HepG2 (cell line): ENCODE measurements around the gene ZFAND2B. TPM values are rescaled to one million over a fixed set of nuclear protein-coding genes. Genes with fewer than 3 reads are reported as not detected.
A peak's percentile ranks its signal among the peaks of the same experiment; 100 is the strongest.

ENCODE experiments used
- CHD2 ChIP-seq: IDR thresholded peaks from 2 replicates; pipeline ENCODE4 v1.6.1; 2011; ENCODE audit warnings: low read depth, low read length, improper control_type of control experiment
- DNMT3B ChIP-seq: conservative IDR thresholded peaks from 2 replicates; pipeline ENCODE4 v1.6.1; 2016; ENCODE audit warnings: missing biosample characterization, control low read depth
- HNRNPUL1 ChIP-seq: fragments of 200-400 bp; formaldehyde crosslinking; IDR thresholded peaks from 2 replicates; pipeline ENCODE4 v1.6.1; 2017; ENCODE audit warnings: low read depth, mild to moderate bottlenecking, low read length, moderate library complexity
- MAFK ChIP-seq, 2 experiments: IDR thresholded peaks in 1 of 2; conservative IDR thresholded peaks in 1 of 2; 2 replicates each; pipeline ENCODE4 v1.6.1; 2011; ENCODE audit warnings: improper control_type of control experiment in 2 of 2, low read length in 2 of 2
- PCBP1 ChIP-seq: fragments of 200-400 bp; formaldehyde crosslinking; IDR thresholded peaks from 2 replicates; pipeline ENCODE4 v1.6.1; 2017; ENCODE audit warnings: mild to moderate bottlenecking, low read depth, low read length, borderline replicate concordance
- RELA ChIP-seq: sonication (generic); formaldehyde crosslinking; IDR thresholded peaks from 2 replicates; pipeline ENCODE4 v1.4.0; 2020; ENCODE audit warnings: missing genetic modification reagents
- REXO4 ChIP-seq: sonication (generic); formaldehyde crosslinking; IDR thresholded peaks from 2 replicates; pipeline ENCODE4 v1.8.0; 2022; ENCODE audit warnings: missing genetic modification reagents, mild to moderate bottlenecking, borderline replicate concordance
- SMAD3 ChIP-seq: sonication (generic); formaldehyde crosslinking; IDR thresholded peaks from 2 replicates; pipeline ENCODE4 v1.4.0; 2020; ENCODE audit warnings: missing genetic modification reagents
- SNAI1 ChIP-seq: sonication (generic); formaldehyde crosslinking; IDR thresholded peaks from 2 replicates; pipeline ENCODE4 v1.5.0; 2020; ENCODE audit warnings: mild to moderate bottlenecking, missing genetic modification reagents, borderline replicate concordance
- SSRP1 ChIP-seq: IDR thresholded peaks from 2 replicates; pipeline ENCODE4 v1.6.1; 2016; ENCODE audit warnings: control low read depth
- TCF12 ChIP-seq, 2 experiments: fragments of 450-650 bp in 1 of 2; sonication (generic) in 1 of 2; formaldehyde crosslinking in 1 of 2; IDR thresholded peaks; 2 replicates each; pipeline versions ENCODE4 v1.6.1 to v1.8.0; 2017 to 2022; ENCODE audit warnings: antibody characterized with exemption in 1 of 2, mild to moderate bottlenecking in 1 of 2, missing genetic modification reagents in 1 of 2, moderate library complexity in 1 of 2
- TCF7 ChIP-seq: sonication (generic); IDR thresholded peaks from 2 replicates; pipeline ENCODE4 v1.6.1; 2016; ENCODE audit warnings: antibody characterized with exemption, low read depth
- TCF7L2 ChIP-seq: IDR thresholded peaks from 2 replicates; pipeline ENCODE4 v1.6.1; 2011; ENCODE audit warnings: mild to moderate bottlenecking, low read depth, low read length, moderate library complexity
- TGIF2 ChIP-seq: IDR thresholded peaks from 2 replicates; pipeline ENCODE4 v1.6.1; 2016; ENCODE audit warnings: control low read depth, missing compliant biosample characterization
- THAP11 ChIP-seq: IDR thresholded peaks from 2 replicates; pipeline ENCODE4 v1.6.1; 2016; ENCODE audit warnings: missing biosample characterization, missing genetic modification reagents
- ZNF326 ChIP-seq: sonication (generic); formaldehyde crosslinking; IDR thresholded peaks from 2 replicates; pipeline ENCODE4 v1.4.0; 2020; ENCODE audit warnings: missing genetic modification reagents, borderline replicate concordance
- ZNF557 ChIP-seq: sonication (generic); formaldehyde crosslinking; IDR thresholded peaks from 2 replicates; pipeline ENCODE4 v1.4.0; 2020; ENCODE audit warnings: missing genetic modification reagents
- ZNF674 ChIP-seq: sonication (generic); formaldehyde crosslinking; IDR thresholded peaks from 2 replicates; pipeline ENCODE4 v1.5.0; 2020; ENCODE audit warnings: low read depth, mild to moderate bottlenecking, missing genetic modification reagents
- ZNF747 ChIP-seq: sonication (generic); formaldehyde crosslinking; IDR thresholded peaks from 2 replicates; pipeline ENCODE4 v1.8.1; 2023; ENCODE audit warnings: missing genetic modification reagents, mild to moderate bottlenecking, borderline replicate concordance
- ZNF788 ChIP-seq: sonication (generic); formaldehyde crosslinking; IDR thresholded peaks from 2 replicates; pipeline ENCODE4 v1.5.0; 2020; ENCODE audit warnings: mild to moderate bottlenecking, missing genetic modification reagents, borderline replicate concordance
- ZSCAN31 ChIP-seq: sonication (generic); formaldehyde crosslinking; IDR thresholded peaks from 2 replicates; pipeline ENCODE4 v1.5.0; 2020; ENCODE audit warnings: low read depth, mild to moderate bottlenecking, missing genetic modification reagents
- polyA plus RNA-seq, 8 experiments: library from polyadenylated mRNA; depleted of rRNA in 3 of 8; stranded (reverse) in 7 of 8; unstranded in 1 of 8; fragments of >200 nt; fragmentation: Illumina TruSeq in 4 of 8; extraction: Trizol in 4 of 8; gene quantifications; 2 replicates each; pipeline versions ENCODE4 v1.2.1 to v1.2.3, GENCODE V29; 2011 to 2016; ENCODE audit warnings: low read depth in 4 of 8, missing spikeins in 1 of 8, mixed read lengths in 1 of 8; ENCODE audit not compliant: insufficient read depth in 1 of 8
- total RNA-seq, 5 experiments: library from RNA; depleted of rRNA; stranded (reverse); fragments of >200 nt; fragmentation: Illumina TruSeq; extraction: Trizol; gene quantifications; 2 replicates each; pipeline ENCODE4 v1.2.3, GENCODE V29; 2016; ENCODE audit warnings: low read depth in 1 of 5
- TF ChIP-seq, protein P1 (sequence below): sonication (generic); formaldehyde crosslinking; IDR thresholded peaks from 2 replicates; pipeline ENCODE4 v1.8.0; 2022; ENCODE audit warnings: missing genetic modification reagents, mild to moderate bottlenecking, moderate library complexity, borderline replicate concordance
- TF ChIP-seq, protein P2 (sequence below): fragments of 450-650 bp; IDR thresholded peaks from 2 replicates; pipeline ENCODE4 v1.6.1; 2016
- TF ChIP-seq, protein P3 (sequence below): fragments of 450-650 bp; IDR thresholded peaks from 2 replicates; pipeline ENCODE4 v1.6.1; 2017; ENCODE audit warnings: mild to moderate bottlenecking

ZFAND2B gene
- total and polyA plus RNA-seq, 2 of the 13 experiments (the other 11 are each of a cell fraction or from before 2014, with no cell fraction given): 53.3 to 115 TPM

DNA sequence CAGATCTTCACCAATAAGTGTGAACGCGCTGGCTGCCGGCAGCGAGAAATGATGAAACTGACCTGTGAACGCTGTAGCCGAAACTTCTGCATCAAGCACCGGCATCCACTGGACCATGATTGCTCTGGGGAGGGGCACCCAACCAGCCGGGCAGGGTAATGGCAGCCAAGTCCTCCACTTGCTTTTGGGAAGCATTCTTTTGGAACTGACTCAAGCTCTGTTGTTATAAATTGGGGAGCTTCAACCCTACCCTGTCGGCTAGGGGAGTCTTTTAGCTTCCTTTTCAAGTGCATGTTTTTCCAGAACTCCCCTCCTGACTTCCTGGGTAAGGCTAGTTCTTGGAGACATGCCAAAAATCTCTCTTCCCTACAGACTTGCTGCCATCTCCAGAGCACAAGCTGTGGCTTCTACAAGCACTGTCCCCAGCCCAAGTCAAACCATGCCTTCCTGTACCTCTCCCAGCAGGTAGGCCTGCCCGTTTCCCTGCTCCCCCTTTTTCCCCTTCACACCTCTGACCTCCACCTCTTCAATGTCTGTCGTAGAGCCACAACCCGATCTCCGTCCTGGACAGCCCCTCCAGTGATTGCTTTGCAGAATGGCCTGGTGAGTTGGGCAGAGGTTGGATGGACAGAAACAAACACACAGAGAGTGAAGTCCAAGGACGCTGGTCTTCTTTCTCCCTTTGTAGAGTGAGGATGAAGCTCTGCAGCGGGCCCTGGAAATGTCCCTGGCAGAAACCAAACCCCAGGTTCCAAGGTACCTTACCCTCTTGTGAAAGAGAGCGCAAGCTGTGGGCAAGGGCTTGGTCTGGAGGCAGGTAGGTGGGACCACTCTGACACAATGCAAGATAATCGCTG, 1.5 kb downstream of the ZFAND2B start (continued):
- TF ChIP-seq PCBP1 (no peak), ZNF326 (CRISPR knock-in tag) (no peak), CHD2 (no peak), ZNF557 (CRISPR knock-in tag) (no peak), REXO4 (no peak), HNRNPUL1 (no peak), TCF7 (0 out of 2 replicates have a peak, but pooled peaks have one; percentile 25), DNMT3B (CRISPR knock-in tag) (peak; percentile 76; the same call in 1 of the 2 replicates), THAP11 (CRISPR knock-in tag) (peak; percentile 71), SMAD3 (CRISPR knock-in tag) (peak; percentile 81; the same call in 1 of the 2 replicates), ZNF788 (CRISPR knock-in tag) (peak; percentile 56; the same call in 1 of the 2 replicates), TGIF2 (CRISPR knock-in tag) (peak; percentile 75), ZNF747 (CRISPR knock-in tag) (peak; percentile 72; the same call in 1 of the 2 replicates), ZNF674 (CRISPR knock-in tag) (no peak), TCF7L2 (no peak), TCF12 (IDR thresholded peaks at IDR 0.05) (no peak), TCF12 (CRISPR knock-in tag; IDR thresholded peaks at IDR 0.05) (no peak), SNAI1 (CRISPR knock-in tag) (0 out of 2 replicates have a peak, but pooled peaks have one; percentile 43), SSRP1 (CRISPR knock-in tag) (no peak; the same call in 1 of the 2 replicates), ZSCAN31 (CRISPR knock-in tag) (0 out of 2 replicates have a peak, but pooled peaks have one; percentile 22), MAFK (conservative IDR thresholded peaks at IDR 0.05 in 1 of 2, IDR thresholded peaks at IDR 0.05 in 1 of 2; ENCODE audit: low read length in 2 of 2) (no peak), RELA (CRISPR knock-in tag) (no peak)
- TF ChIP-seq, protein P1, sequence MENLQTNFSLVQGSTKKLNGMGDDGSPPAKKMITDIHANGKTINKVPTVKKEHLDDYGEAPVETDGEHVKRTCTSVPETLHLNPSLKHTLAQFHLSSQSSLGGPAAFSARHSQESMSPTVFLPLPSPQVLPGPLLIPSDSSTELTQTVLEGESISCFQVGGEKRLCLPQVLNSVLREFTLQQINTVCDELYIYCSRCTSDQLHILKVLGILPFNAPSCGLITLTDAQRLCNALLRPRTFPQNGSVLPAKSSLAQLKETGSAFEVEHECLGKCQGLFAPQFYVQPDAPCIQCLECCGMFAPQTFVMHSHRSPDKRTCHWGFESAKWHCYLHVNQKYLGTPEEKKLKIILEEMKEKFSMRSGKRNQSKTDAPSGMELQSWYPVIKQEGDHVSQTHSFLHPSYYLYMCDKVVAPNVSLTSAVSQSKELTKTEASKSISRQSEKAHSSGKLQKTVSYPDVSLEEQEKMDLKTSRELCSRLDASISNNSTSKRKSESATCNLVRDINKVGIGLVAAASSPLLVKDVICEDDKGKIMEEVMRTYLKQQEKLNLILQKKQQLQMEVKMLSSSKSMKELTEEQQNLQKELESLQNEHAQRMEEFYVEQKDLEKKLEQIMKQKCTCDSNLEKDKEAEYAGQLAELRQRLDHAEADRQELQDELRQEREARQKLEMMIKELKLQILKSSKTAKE: peak; percentile 45; the same call in 1 of the 2 replicates
- TF ChIP-seq, protein P2, sequence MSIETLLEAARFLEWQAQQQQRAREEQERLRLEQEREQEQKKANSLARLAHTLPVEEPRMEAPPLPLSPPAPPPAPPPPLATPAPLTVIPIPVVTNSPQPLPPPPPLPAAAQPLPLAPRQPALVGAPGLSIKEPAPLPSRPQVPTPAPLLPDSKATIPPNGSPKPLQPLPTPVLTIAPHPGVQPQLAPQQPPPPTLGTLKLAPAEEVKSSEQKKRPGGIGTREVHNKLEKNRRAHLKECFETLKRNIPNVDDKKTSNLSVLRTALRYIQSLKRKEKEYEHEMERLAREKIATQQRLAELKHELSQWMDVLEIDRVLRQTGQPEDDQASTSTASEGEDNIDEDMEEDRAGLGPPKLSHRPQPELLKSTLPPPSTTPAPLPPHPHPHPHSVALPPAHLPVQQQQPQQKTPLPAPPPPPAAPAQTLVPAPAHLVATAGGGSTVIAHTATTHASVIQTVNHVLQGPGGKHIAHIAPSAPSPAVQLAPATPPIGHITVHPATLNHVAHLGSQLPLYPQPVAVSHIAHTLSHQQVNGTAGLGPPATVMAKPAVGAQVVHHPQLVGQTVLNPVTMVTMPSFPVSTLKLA: no peak
- TF ChIP-seq, protein P3, sequence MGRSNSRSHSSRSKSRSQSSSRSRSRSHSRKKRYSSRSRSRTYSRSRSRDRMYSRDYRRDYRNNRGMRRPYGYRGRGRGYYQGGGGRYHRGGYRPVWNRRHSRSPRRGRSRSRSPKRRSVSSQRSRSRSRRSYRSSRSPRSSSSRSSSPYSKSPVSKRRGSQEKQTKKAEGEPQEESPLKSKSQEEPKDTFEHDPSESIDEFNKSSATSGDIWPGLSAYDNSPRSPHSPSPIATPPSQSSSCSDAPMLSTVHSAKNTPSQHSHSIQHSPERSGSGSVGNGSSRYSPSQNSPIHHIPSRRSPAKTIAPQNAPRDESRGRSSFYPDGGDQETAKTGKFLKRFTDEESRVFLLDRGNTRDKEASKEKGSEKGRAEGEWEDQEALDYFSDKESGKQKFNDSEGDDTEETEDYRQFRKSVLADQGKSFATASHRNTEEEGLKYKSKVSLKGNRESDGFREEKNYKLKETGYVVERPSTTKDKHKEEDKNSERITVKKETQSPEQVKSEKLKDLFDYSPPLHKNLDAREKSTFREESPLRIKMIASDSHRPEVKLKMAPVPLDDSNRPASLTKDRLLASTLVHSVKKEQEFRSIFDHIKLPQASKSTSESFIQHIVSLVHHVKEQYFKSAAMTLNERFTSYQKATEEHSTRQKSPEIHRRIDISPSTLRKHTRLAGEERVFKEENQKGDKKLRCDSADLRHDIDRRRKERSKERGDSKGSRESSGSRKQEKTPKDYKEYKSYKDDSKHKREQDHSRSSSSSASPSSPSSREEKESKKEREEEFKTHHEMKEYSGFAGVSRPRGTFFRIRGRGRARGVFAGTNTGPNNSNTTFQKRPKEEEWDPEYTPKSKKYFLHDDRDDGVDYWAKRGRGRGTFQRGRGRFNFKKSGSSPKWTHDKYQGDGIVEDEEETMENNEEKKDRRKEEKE: no peak
